Measurements from ENCODE around the gene APLN. TPM values are rescaled to one million over a fixed set of nuclear protein-coding genes. Genes with fewer than 3 reads are reported as not detected.

APLN gene
- total RNA-seq, 3 donors from 2014 or later (not counting 1 experiment from before 2014, with no cell fraction given): 0.07 TPM; not detected in 2

- Histone ChIP-seq H3K27me3 (ENCODE audit: control insufficient read depth, insufficient read depth, low read length) (no peaks in the 10 kb centered on the region), H3K36me3 (ENCODE audit: control insufficient read depth, insufficient read depth, low read length) (no peaks in the 10 kb centered on the region), H3K4me1 (ENCODE audit: control insufficient read depth, insufficient read depth, low read length) (no peaks in the 10 kb centered on the region), H3K27ac (ENCODE audit: low read length) (no peak overlapping the region), H3K9me3 (ENCODE audit: control insufficient read depth, insufficient read depth, low read length) (no peaks in the 10 kb centered on the region), H3K4me3 (ENCODE audit: low read length) (no peak overlapping the region)
- Mint-ChIP-seq H3K9me3 (no peaks in the 10 kb centered on the region), H3K27me3 (ENCODE audit: low read depth in 2 of 2) (peaks cover 0 to 12% of the 10 kb centered on the region in 2 donors), H3K4me3 (no peak overlapping the region), H3K4me1 (no peaks in the 10 kb centered on the region), H3K27ac (no peak overlapping the region), H3K36me3 (no peaks in the 10 kb centered on the region)
- WGBS (ENCODE audit: insufficient coverage): 95% methylated on average over 2 of the region's 3 CpGs
- TF ChIP-seq, protein P1, sequence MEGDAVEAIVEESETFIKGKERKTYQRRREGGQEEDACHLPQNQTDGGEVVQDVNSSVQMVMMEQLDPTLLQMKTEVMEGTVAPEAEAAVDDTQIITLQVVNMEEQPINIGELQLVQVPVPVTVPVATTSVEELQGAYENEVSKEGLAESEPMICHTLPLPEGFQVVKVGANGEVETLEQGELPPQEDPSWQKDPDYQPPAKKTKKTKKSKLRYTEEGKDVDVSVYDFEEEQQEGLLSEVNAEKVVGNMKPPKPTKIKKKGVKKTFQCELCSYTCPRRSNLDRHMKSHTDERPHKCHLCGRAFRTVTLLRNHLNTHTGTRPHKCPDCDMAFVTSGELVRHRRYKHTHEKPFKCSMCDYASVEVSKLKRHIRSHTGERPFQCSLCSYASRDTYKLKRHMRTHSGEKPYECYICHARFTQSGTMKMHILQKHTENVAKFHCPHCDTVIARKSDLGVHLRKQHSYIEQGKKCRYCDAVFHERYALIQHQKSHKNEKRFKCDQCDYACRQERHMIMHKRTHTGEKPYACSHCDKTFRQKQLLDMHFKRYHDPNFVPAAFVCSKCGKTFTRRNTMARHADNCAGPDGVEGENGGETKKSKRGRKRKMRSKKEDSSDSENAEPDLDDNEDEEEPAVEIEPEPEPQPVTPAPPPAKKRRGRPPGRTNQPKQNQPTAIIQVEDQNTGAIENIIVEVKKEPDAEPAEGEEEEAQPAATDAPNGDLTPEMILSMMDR (IDR thresholded peaks at IDR 0.05): no peak
- intact Hi-C loops (cut with micrococcal nuclease): no loop called here
- ATAC-seq (no peak), DNase-seq (no peak)
These were observed 38.6 kb upstream of the APLN start for GRCh38 chrX:129693354-129693753.

DNA sequence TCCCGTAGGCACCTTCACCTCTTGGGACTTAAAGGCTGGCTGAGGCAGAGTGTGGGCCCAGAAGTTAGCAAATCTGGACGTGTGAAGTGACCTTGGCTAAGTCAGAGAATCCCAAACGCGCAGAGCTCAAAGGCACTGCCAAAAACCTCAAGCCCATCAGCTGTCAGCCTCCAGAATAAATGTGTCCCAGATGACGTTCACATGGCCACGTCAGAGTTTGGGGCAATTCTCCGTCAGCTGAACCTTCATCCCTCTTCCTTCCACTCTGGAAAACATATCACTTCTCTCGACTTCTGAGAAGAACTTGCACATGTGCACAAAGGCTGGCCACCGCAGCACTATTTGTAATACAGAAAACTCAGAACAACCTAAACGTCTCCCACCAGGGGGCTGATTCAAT lies 35.7 kb upstream of the APLN start:
- 87% methylated on average over 8 of the region's 10 CpGs for WGBS (ENCODE audit: insufficient coverage)
- Histone ChIP-seq H3K4me3 (ENCODE audit: low read length) (no peak overlapping the region), H3K27me3 (ENCODE audit: control insufficient read depth, insufficient read depth, low read length) (no peaks in the 10 kb centered on the region), H3K9me3 (ENCODE audit: control insufficient read depth, insufficient read depth, low read length) (no peaks in the 10 kb centered on the region), H3K4me1 (ENCODE audit: control insufficient read depth, insufficient read depth, low read length) (no peaks in the 10 kb centered on the region), H3K36me3 (ENCODE audit: control insufficient read depth, insufficient read depth, low read length) (no peaks in the 10 kb centered on the region), H3K27ac (ENCODE audit: low read length) (no peak overlapping the region)
- ATAC-seq: no peak
- Mint-ChIP-seq H3K27ac (no peak overlapping the region), H3K27me3 (ENCODE audit: low read depth in 2 of 2) (peaks cover 0 to 5% of the 10 kb centered on the region in 2 donors), H3K4me1 (no peaks in the 10 kb centered on the region), H3K36me3 (no peaks in the 10 kb centered on the region), H3K9me3 (no peaks in the 10 kb centered on the region), H3K4me3 (no peak overlapping the region)
- no peak for DNase-seq
- TF ChIP-seq, protein P1 (IDR thresholded peaks at IDR 0.05): no peak
- intact Hi-C loops (cut with micrococcal nuclease): no loop called here

DNA sequence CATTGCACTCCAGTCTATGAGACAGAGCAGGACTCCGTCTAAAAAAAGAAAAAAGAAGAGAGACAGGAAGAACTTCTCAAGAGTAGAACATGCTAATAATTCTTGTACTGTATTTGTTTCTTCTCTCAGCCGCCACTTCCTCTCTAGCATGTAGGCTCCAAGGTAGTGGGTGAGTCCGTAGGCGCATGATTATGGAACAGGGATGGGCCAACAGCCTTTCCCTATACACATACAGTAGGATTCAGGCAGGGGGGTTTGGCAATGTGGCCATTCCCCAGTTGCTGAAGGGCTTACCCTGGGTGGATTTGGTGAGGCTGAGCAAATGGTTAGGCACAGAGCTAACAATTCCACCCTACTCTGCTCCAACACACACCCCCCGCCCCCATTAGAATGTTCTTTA lies 35.0 kb upstream of the APLN start:
- Mint-ChIP-seq H3K4me3 (no peak overlapping the region), H3K9me3 (no peaks in the 10 kb centered on the region), H3K36me3 (no peaks in the 10 kb centered on the region), H3K4me1 (no peaks in the 10 kb centered on the region), H3K27ac (no peak overlapping the region), H3K27me3 (ENCODE audit: low read depth in 2 of 2) (no peaks in the 10 kb centered on the region)
- H3K27ac ChIP-seq (ENCODE audit: low read length): no peak overlapping the region
- no peak for DNase-seq
- TF ChIP-seq, protein P1 (IDR thresholded peaks at IDR 0.05): no peak
- no peaks in the 10 kb centered on the region for H3K36me3 ChIP-seq (ENCODE audit: control insufficient read depth, insufficient read depth, low read length)
- no peaks in the 10 kb centered on the region for H3K4me1 ChIP-seq (ENCODE audit: control insufficient read depth, insufficient read depth, low read length)
- intact Hi-C loops (cut with micrococcal nuclease): no loop called here
- H3K9me3 ChIP-seq (ENCODE audit: control insufficient read depth, insufficient read depth, low read length): no peaks in the 10 kb centered on the region
- H3K4me3 ChIP-seq (ENCODE audit: low read length): no peak overlapping the region
- no peaks in the 10 kb centered on the region for H3K27me3 ChIP-seq (ENCODE audit: control insufficient read depth, insufficient read depth, low read length)
- no CpG with 5 or more reads among the region's 5 CpGs for WGBS (ENCODE audit: insufficient coverage)
- ATAC-seq: no peak

DNA sequence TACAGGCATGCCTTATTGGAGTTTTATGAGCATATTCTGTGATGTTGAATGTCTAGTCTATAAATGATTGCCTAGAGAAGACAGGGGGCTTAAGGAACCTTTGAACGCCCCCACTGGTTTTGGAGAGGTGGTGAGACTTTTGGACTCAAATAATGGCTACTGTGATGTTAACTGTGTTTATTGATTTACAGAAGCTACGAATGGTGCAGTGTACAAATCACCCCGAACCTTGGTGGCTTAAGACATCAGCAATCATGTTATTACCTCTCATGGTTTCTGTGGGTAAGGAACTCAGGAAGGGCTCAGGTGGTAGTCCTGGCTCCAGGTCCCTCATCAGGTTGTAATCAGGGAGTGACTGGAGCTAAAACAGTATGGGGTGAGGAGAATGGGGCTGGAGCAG lies 33.3 kb upstream of the APLN start:
- no peaks in the 10 kb centered on the region for H3K9me3 Mint-ChIP-seq
- intact Hi-C loops (cut with micrococcal nuclease): no loop called here
- H3K27ac Mint-ChIP-seq: no peak overlapping the region
- H3K4me1 Mint-ChIP-seq: no peaks in the 10 kb centered on the region
- DNase-seq: no peak
- H3K27me3 ChIP-seq (ENCODE audit: control insufficient read depth, insufficient read depth, low read length): no peaks in the 10 kb centered on the region
- H3K4me3 Mint-ChIP-seq: no peak overlapping the region
- no peaks in the 10 kb centered on the region for H3K36me3 Mint-ChIP-seq
- H3K36me3 ChIP-seq (ENCODE audit: control insufficient read depth, insufficient read depth, low read length): no peaks in the 10 kb centered on the region
- H3K9me3 ChIP-seq (ENCODE audit: control insufficient read depth, insufficient read depth, low read length): no peaks in the 10 kb centered on the region
- 96% methylated on average over 2 of the region's 3 CpGs for WGBS (ENCODE audit: insufficient coverage)
- no peak overlapping the region for H3K4me3 ChIP-seq (ENCODE audit: low read length)
- H3K27me3 Mint-ChIP-seq (ENCODE audit: low read depth in 2 of 2): no peaks in the 10 kb centered on the region
- no peak for ATAC-seq
- no peak overlapping the region for H3K27ac ChIP-seq (ENCODE audit: low read length)
- TF ChIP-seq, protein P1 (IDR thresholded peaks at IDR 0.05): no peak
- H3K4me1 ChIP-seq (ENCODE audit: control insufficient read depth, insufficient read depth, low read length): no peaks in the 10 kb centered on the region

All from natural killer cell (primary cell).